ENCODE measurements around the gene GREB1L.
"Not testable (repeated sequence)": the region's sequence is repeated elsewhere in the genome, so short reads cannot be mapped to it uniquely, and the experiment has no call there.

The GREB1L gene

GRCh38 chr18:21309248-21309647 lies 67.2 kb downstream of the GREB1L start:
- DNase-seq: no peak

DNA sequence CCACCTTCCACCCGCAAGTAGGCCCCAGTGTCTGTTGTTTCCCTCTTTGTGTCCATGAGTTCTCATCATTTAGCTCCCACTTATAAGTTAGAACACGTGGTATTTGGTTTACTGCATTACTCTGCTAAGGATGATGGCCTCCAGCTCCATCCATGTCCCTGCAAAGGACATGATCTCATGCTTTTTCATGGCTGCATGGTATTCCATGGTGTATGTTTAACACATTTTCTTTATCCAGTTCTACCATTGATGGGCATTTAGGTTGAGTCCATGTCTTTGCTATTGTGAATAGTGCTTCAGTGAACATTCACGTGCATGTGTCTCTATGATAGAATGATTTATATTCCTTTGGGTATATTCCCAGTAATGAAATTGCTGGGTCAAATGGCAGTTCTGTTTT lies 69.9 kb downstream of the GREB1L start:
- DNase-seq: not testable (repeated sequence)

DNA sequence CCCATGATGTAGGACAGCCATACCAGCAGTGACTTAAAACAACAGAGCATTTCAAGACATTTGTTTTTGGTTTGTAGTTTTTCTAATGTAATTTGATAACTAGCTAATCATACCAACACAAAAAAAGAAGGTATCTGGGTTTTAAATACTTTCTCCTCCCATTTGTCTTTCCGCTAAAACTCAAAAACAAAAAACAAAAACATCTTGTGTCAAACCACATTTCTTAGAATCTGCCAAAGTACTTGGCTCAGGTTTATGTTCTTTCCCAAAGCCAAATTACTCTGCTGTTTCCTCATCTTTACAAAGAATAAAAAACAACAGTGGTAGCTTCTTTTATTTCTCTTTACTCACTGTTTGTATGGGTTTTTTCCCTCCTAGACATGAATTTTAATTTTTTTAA lies 71.5 kb downstream of the GREB1L start:
- DNase-seq: no peak

DNA sequence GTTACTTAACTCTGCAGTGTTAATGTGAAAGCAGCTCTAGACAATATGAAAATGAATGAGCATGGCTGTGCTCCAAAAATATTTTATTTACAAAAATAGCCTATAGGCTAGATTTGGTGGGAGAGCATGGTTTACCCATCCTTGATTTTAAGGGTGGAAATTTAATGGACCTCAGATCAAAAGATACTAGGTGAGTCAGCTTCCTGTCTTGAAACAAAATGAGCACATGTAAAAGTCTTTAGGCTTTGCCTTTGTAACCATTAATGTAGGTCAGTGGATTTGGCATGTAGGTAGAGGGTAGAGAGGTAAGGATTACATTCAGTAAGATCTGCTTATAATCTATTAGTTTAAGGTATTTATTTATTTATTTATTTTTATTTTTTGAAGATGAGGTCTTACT lies 72.7 kb downstream of the GREB1L start:
- DNase-seq: no peak

DNA sequence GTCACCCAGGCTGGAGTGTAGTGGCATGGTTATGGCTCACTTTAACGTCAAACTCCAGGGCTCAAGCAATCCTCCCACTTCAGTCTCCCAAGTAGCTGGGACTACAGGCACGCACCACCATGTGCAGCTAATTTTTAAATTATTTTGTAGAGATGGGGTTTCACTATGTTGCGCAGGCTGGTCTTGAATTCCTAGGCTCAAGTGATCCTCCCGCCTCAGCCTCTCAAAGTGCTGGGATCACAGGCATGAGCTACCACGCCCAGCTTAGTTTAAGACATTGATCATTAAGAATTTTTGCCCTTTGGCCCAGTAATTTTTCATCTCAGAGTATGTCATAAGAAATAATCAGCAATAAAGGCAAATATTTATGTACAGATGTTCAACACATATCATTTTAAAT lies 73.1 kb downstream of the GREB1L start:
- DNase-seq: not testable (repeated sequence)

- DNase-seq: no peak
Measured at GRCh38 chr18:21315741-21316197, 73.7 kb downstream of the GREB1L start.

GRCh38 chr18:21316296-21316695 lies 74.3 kb downstream of the GREB1L start:
- DNase-seq: no peak

DNA sequence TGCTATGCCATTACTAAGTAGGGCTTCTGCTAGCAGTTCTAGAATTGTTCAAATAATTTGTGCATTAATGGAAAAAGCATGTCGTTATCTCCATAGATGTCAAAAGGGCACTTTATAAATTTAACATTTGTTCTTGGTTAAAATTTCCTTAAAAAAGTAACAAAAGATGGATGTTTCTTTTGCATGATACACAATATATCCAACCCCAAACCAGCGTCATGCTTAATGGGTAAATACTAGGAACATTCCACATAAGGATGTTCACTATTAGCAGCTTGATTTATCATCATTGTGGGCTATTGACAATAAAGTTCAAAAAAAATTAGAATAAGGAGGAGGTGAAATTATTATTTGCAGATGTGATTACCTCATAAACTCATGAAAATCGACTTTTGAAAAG lies 79.7 kb downstream of the GREB1L start:
- DNase-seq: no peak

DNA sequence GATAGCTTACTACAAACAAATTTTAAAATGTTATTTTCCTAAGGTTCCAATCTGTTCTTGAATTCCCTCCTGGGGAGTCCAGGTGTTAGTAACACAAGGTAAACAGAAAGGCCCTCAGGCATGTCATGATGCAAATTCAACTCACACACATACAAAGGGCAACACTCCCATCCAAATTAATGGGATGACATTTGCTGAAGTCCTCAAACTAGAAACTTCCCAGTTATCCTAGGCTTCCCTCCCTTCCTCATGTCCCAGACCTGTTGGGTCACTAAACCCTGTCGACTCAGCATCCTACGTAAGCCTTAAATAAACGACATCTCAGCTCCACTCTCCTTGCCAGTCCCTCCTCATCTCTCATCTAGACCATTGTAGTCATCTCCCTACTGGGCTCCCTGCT lies 85.1 kb downstream of the GREB1L start:
- DNase-seq: no peak

- no peak for DNase-seq
Measured at GRCh38 chr18:21330122-21330701, 88.2 kb downstream of the GREB1L start.

DNA sequence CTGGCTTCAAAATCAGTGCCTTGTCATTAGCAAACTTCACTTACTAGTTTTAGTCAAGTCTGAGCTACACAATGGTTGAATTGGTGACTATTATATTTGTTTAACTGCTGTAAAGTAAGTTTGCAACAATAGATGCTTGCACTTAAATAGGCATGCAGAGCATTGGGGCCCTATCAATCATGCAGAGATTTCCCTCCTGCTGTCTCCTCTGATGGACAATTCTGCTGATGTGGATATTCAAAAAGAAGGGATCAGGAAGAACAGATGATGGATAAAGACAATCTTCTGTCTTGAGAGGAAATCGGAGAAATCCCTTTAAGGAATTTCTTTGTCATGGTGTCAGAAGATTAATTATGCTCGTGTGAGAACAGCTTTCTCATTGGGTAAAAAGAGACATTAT lies 89.0 kb downstream of the GREB1L start:
- no peak for DNase-seq

- no peak for DNase-seq
Measured at GRCh38 chr18:21335927-21336488, 94.0 kb downstream of the GREB1L start.

GRCh38 chr18:21336846-21337245 lies 94.8 kb downstream of the GREB1L start:
- no peak for DNase-seq

- DNase-seq: no peak
Measured at GRCh38 chr18:21341141-21341540, 99.1 kb downstream of the GREB1L start.

DNA sequence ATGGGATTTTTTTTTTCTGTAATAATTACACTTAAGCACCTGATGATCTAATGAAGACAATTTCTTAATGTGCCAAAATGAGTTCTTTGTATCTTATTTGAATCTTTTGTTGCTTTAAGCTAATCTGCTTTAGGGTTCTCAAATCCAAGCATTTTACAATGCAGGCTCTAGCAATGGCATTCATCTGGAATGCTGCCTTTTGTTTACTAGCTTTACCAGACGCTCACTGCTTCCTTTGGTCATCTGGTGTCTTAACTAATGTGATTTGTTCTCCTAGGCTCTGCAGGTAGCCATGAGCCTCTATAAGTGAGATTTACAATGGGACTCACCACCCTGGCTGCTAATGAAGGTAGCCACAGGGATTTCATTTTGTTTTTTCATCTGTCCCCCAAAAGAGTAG lies 100.3 kb downstream of the GREB1L start:
- DNase-seq: no peak

DNA sequence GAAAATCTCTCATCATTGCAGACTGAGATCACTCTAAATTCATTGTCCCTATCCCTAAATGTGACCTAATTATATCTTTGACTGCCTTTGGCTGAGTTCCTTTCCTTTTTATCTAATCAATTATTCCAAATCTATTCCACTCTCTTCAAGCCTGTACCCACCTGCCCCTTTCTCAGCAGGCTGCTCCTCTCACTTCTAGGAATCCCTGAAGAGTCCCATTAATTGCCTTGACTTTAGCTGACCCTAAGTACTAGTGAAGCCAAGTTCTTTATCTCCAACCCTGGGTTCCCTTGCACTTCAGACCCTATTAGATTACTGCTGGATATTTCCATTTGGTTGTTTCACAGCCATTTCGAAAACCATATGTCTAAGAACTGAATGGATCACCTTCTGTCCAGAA lies 102.8 kb downstream of the GREB1L start:
- no peak for DNase-seq

- DNase-seq: no peak
Measured at GRCh38 chr18:21345840-21346239, 103.8 kb downstream of the GREB1L start.

GRCh38 chr18:21359746-21360145 lies 117.7 kb downstream of the GREB1L start:
- DNase-seq: no peak

GRCh38 chr18:21361307-21361880 lies 119.4 kb downstream of the GREB1L start:
- no peak for DNase-seq

GRCh38 chr18:21362831-21363230 lies 120.8 kb downstream of the GREB1L start:
- DNase-seq: no peak

DNA sequence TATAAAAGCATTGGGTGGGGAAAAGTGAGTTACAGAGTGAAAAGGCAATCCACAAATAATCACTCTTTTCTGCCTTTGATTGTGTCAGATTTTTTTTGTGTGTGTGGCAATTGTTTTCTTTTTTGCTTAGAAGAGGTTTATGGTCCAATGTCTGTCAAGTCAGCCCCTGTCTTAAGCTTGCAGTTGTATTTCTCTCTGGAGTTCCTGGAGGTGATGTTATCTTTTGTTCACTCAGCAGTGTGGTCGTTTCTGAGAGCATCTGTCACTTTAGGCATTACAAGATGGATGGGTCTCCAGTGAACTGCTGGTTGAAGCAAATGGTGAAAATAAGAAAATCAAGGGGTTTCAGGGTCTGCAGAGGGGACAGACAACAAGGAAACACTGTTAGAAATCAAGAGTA lies 121.3 kb downstream of the GREB1L start:
- no peak for DNase-seq

DNA sequence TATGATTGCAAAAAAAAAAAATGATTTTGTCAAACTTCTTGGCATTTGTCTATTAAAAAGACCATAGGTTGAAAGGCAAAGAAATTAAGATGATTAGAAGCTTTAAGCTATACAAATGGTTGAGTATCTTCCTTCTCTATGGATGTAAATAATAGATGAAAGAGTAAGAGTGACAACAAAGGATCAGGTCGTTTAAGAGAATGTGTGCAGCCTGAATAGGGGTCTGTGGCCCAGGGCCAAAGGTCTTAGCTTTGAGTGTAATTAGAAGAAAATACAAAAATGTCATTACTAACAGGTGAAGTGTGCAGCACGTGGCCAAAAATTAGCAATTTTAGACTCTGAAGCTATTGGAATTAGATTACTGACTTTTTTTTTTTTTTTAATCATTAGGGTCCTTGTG lies 122.4 kb downstream of the GREB1L start:
- no peak for DNase-seq

DNA sequence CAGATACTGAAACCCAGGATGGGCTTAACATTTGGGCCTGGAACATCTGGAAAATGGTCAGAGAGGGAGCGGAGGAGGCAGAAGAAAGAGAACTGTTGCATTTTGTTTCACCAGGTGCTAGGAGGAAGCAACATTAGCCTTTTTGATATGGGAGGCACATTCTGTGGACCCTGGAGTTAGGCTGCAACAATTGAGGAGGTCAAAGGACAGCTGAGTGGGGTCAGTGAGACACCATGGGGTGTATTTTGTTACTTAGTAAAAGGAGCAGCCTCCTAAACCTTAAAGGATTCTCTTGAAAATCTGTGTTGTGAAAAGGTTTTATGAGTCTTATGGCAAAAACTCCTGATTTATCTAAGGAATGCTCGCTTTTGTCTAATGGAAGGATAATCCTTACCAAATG lies 124.9 kb downstream of the GREB1L start:
- DNase-seq: no peak

DNA sequence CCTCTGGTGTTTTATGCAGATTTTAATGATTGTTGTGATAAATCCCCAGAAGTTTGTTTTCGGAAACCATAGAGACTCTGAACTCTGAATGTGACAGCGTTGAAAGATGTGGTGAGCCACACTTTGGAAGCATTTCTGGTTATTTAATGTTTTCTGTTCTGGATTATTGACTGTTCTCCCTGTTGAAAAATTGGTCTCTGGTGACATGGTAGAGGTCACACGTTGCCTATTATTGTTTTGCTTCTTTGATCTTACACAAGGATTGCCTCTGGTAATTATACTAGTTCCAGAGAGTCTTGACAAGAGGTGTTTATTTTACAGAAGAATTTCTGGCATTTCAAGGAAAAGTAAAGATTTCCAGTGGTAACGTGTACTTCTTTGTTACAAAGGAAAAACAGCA lies 127.1 kb downstream of the GREB1L start:
- no peak for DNase-seq

DNA sequence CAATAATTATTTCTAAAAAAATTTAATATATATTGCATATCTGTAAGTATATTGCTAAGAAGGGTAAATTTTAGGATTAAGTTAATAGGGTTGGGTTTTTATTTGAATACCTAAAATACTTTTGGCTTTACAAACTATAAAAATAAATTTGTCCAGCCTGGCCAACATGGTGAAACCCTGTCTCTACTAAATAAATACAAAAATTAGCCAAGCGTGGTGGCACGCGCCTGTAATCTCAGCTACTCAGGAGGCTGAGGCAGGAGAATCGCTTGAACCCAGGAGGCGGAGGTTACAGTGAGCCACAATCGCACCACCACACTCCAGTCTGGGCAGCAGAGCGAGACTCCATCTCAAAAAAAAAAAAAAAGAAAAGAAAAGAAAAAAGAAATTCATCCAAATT lies 127.6 kb downstream of the GREB1L start:
- not testable (repeated sequence) for DNase-seq

Data from activated gamma-delta T cell (primary cell).